ENCODE results near the gene BCL2L12. TPM values are rescaled to one million over a fixed set of nuclear protein-coding genes. Genes with fewer than 3 reads are reported as not detected.

Gene BCL2L12
- total and polyA plus RNA-seq, 2 of the 13 experiments (the other 11 are each of a cell fraction or from before 2014, with no cell fraction given), result 26.8 to 40.8 TPM

GRCh38 chr19:49680421-49681351 is 15.0 kb downstream of the BCL2L12 start (continued):
- no peak for TF ChIP-seq ZBTB8A (CRISPR knock-in tag; IDR thresholded peaks at IDR 0.05; ENCODE audit: borderline replicate concordance, low read depth)
- no peak for TF ChIP-seq FOXM1 (CRISPR knock-in tag; IDR thresholded peaks at IDR 0.05)
- no peak for TF ChIP-seq THAP7 (CRISPR knock-in tag; IDR thresholded peaks at IDR 0.05)
- peak; percentile 56; the same call in 1 of the 2 replicates for TF ChIP-seq THAP11 (CRISPR knock-in tag; IDR thresholded peaks at IDR 0.05)
- no peak for TF ChIP-seq ZIK1 (CRISPR knock-in tag; IDR thresholded peaks at IDR 0.05; ENCODE audit: borderline replicate concordance, low read depth)
- TF ChIP-seq ZNF784 (CRISPR knock-in tag; IDR thresholded peaks at IDR 0.05; ENCODE audit: borderline replicate concordance), result no peak
- no peak for TF ChIP-seq GTF2F1 (IDR thresholded peaks at IDR 0.05; ENCODE audit: low read length)
- no peak for TF ChIP-seq CEBPB (IDR thresholded peaks at IDR 0.05; ENCODE audit: borderline replicate concordance, low read depth, low read length)
- no peak for TF ChIP-seq TBX3 (IDR thresholded peaks at IDR 0.05; ENCODE audit: borderline replicate concordance)
- TF ChIP-seq SRSF9 (IDR thresholded peaks at IDR 0.05; ENCODE audit: borderline replicate concordance, insufficient read depth, low read depth, low read length, poor library complexity, severe bottlenecking), result no peak
- no peak for TF ChIP-seq ZNF510 (CRISPR knock-in tag; IDR thresholded peaks at IDR 0.05; ENCODE audit: low read depth)
- TF ChIP-seq ZNF367 (CRISPR knock-in tag; IDR thresholded peaks at IDR 0.05; ENCODE audit: borderline replicate concordance), result no peak
- TF ChIP-seq ZNF34 (CRISPR knock-in tag; IDR thresholded peaks at IDR 0.05; ENCODE audit: borderline replicate concordance), result no peak
- TF ChIP-seq SSRP1 (CRISPR knock-in tag; IDR thresholded peaks at IDR 0.05), result no peak
- no peak for TF ChIP-seq ZNF276 (CRISPR knock-in tag; IDR thresholded peaks at IDR 0.05; ENCODE audit: low read depth)
- no peak for TF ChIP-seq BCL6 (CRISPR knock-in tag; IDR thresholded peaks at IDR 0.05)
- no peak for TF ChIP-seq IKZF5 (CRISPR knock-in tag; IDR thresholded peaks at IDR 0.05)
- 0 out of 2 replicates have a peak, but pooled peaks have one; percentile 4 for TF ChIP-seq ZSCAN9 (CRISPR knock-in tag; IDR thresholded peaks at IDR 0.05; ENCODE audit: borderline replicate concordance)
- no peak for TF ChIP-seq HNF1A (IDR thresholded peaks at IDR 0.05; ENCODE audit: low read depth)
- 0 out of 2 replicates have a peak, but pooled peaks have one; percentile 23 for TF ChIP-seq HNF1A (CRISPR knock-in tag; IDR thresholded peaks at IDR 0.05; ENCODE audit: borderline replicate concordance)

Data from HepG2 (cell line).